K562 (cell line): Measurements from ENCODE around the gene ZSCAN26. TPM values are rescaled to one million over a fixed set of nuclear protein-coding genes. Genes with fewer than 3 reads are reported as not detected.

ENCODE experiments used
- COPS2 ChIP-seq: fragments of 450-650 bp; conservative IDR thresholded peaks from 2 replicates; pipeline ENCODE4 v1.6.1; 2016; ENCODE audit warnings: mild to moderate bottlenecking, moderate library complexity
- CREM ChIP-seq: IDR thresholded peaks from 2 replicates; pipeline ENCODE4 v1.6.1; 2014; ENCODE audit warnings: antibody characterized with exemption, low read depth
- TRIM24 ChIP-seq, 2 experiments: fragments of 450-650 bp; IDR thresholded peaks; 2 replicates each; pipeline ENCODE4 v1.6.1; 2016
- U2AF1 ChIP-seq: fragments of 200-400 bp; formaldehyde crosslinking; optimal IDR thresholded peaks from 2 replicates; pipeline ENCODE3; 2017; ENCODE audit warnings: mild to moderate bottlenecking, low read depth, low read length, moderate library complexity
- ZNF184 ChIP-seq: sonication (generic); formaldehyde crosslinking; IDR thresholded peaks from 2 replicates; pipeline ENCODE4 v1.5.0; 2020; ENCODE audit warnings: missing genetic modification reagents
- ZNF445 ChIP-seq: fragments of 250-450 bp; sonication (Bioruptor Pico); IDR thresholded peaks from 2 replicates; pipeline ENCODE4 v1.4.0; 2020; ENCODE audit warnings: low read depth, mild to moderate bottlenecking, moderate library complexity
- ZNF830 ChIP-seq: fragments of 250-450 bp; sonication (Bioruptor Pico); IDR thresholded peaks from 2 replicates; pipeline ENCODE4 v1.5.0; 2021; ENCODE audit warnings: mild to moderate bottlenecking
- ZSCAN29 ChIP-seq: fragments of 450-650 bp; IDR thresholded peaks from 2 replicates; pipeline ENCODE4 v1.6.1; 2017
- polyA plus RNA-seq, 8 experiments: library from polyadenylated mRNA; depleted of rRNA in 4 of 8; stranded (reverse) in 5 of 8; unstranded in 3 of 8; fragments of >200 nt; fragmentation: Nextera tagmentation in 2 of 8; fragmentation: Illumina TruSeq in 1 of 8; extraction: Ambion mirVana in 2 of 8; extraction: Trizol in 1 of 8; gene quantifications; 2 replicates each; pipeline versions ENCODE4 v1.2.1 to v1.2.3, GENCODE V29; 2011 to 2014; ENCODE audit warnings: inconsistent platforms in 1 of 8, missing spikeins in 1 of 8
- total RNA-seq, 7 experiments: library from RNA; depleted of rRNA in 6 of 7; stranded (reverse); fragments of >200 nt in 6 of 7; fragmentation: Illumina TruSeq in 2 of 7; extraction: Trizol in 2 of 7; gene quantifications; 2 replicates each; pipeline versions ENCODE4 v1.2.1 to v1.2.3, GENCODE V29; 2011 to 2021; ENCODE audit warnings: low replicate concordance in 1 of 7
- TF ChIP-seq, protein P1 (sequence below): fragments of 250-450 bp; sonication (Bioruptor Pico); IDR thresholded peaks from 2 replicates; pipeline ENCODE4 v1.5.0; 2020; ENCODE audit warnings: mild to moderate bottlenecking
- TF ChIP-seq, protein P2 (sequence below): fragments of 200-800 bp; sonication (Bioruptor generic); IDR thresholded peaks from 2 replicates; pipeline ENCODE4 v1.6.1; 2016; ENCODE audit warnings: missing genetic modification characterization, missing compliant biosample characterization
- TF ChIP-seq, protein P3 (sequence below), 3 experiments: IDR thresholded peaks in 2 of 3; conservative IDR thresholded peaks in 1 of 3; 2 replicates each; pipeline ENCODE4 v1.5.1; 2011 to 2012; ENCODE audit warnings: low read length in 3 of 3, mild to moderate bottlenecking in 3 of 3, control low read depth in 2 of 3, improper control_type of control experiment in 1 of 3, inconsistent platforms in 1 of 3, low read depth in 1 of 3, mixed read lengths in 1 of 3, moderate library complexity in 1 of 3; ENCODE audit not compliant: insufficient read depth in 2 of 3

ZSCAN26 gene
- total and polyA plus RNA-seq, 9 of the 15 experiments (the other 6 are each of a cell fraction or from before 2014, with no cell fraction given), result 5.9 to 14.2 (median 10.5) TPM

DNA sequence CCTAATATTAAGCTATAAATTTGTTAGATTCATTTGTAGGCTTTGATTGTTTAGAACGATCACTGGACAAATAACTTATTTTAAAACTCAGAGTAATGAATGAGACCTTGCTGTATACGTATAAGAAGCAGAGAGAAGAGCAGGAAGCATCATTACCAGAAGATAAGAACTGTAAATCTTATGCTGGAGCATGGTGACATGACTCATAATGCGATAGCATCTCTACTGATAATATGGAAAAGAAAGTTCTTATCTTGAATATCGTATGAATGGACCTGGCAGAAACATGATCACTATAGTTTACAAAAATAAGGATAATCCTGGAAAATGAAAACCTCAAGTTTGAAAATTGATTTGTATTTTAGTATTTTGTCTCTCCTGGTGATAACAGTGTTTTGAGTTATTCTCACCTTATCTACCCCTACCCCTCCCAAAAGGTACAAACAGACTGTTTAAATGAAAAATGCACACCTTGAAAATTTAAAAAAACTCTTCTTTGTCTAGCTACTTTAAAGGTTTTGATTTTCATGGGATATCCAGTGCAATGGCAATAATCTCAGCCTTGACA lies 2.0 kb upstream of the ZSCAN26 start (continued):
- TF ChIP-seq U2AF1 (no peak), ZNF445 (CRISPR knock-in tag) (no peak), ZNF184 (CRISPR knock-in tag) (no peak), ZSCAN29 (no peak), COPS2 (no peak), TRIM24 (IDR thresholded peaks at IDR 0.05) (no peak), ZNF830 (CRISPR knock-in tag) (no peak), CREM (peak; percentile 20; the same call in 1 of the 2 replicates)
- TF ChIP-seq, protein P1, sequence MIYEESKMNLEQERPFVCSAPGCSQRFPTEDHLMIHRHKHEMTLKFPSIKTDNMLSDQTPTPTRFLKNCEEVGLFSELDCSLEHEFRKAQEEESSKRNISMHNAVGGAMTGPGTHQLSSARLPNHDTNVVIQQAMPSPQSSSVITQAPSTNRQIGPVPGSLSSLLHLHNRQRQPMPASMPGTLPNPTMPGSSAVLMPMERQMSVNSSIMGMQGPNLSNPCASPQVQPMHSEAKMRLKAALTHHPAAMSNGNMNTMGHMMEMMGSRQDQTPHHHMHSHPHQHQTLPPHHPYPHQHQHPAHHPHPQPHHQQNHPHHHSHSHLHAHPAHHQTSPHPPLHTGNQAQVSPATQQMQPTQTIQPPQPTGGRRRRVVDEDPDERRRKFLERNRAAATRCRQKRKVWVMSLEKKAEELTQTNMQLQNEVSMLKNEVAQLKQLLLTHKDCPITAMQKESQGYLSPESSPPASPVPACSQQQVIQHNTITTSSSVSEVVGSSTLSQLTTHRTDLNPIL (CRISPR knock-in tag), result no peak
- TF ChIP-seq, protein P2, sequence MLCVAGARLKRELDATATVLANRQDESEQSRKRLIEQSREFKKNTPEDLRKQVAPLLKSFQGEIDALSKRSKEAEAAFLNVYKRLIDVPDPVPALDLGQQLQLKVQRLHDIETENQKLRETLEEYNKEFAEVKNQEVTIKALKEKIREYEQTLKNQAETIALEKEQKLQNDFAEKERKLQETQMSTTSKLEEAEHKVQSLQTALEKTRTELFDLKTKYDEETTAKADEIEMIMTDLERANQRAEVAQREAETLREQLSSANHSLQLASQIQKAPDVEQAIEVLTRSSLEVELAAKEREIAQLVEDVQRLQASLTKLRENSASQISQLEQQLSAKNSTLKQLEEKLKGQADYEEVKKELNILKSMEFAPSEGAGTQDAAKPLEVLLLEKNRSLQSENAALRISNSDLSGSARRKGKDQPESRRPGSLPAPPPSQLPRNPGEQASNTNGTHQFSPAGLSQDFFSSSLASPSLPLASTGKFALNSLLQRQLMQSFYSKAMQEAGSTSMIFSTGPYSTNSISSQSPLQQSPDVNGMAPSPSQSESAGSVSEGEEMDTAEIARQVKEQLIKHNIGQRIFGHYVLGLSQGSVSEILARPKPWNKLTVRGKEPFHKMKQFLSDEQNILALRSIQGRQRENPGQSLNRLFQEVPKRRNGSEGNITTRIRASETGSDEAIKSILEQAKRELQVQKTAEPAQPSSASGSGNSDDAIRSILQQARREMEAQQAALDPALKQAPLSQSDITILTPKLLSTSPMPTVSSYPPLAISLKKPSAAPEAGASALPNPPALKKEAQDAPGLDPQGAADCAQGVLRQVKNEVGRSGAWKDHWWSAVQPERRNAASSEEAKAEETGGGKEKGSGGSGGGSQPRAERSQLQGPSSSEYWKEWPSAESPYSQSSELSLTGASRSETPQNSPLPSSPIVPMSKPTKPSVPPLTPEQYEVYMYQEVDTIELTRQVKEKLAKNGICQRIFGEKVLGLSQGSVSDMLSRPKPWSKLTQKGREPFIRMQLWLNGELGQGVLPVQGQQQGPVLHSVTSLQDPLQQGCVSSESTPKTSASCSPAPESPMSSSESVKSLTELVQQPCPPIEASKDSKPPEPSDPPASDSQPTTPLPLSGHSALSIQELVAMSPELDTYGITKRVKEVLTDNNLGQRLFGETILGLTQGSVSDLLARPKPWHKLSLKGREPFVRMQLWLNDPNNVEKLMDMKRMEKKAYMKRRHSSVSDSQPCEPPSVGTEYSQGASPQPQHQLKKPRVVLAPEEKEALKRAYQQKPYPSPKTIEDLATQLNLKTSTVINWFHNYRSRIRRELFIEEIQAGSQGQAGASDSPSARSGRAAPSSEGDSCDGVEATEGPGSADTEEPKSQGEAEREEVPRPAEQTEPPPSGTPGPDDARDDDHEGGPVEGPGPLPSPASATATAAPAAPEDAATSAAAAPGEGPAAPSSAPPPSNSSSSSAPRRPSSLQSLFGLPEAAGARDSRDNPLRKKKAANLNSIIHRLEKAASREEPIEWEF (CRISPR knock-in tag), result no peak
- TF ChIP-seq, protein P3, sequence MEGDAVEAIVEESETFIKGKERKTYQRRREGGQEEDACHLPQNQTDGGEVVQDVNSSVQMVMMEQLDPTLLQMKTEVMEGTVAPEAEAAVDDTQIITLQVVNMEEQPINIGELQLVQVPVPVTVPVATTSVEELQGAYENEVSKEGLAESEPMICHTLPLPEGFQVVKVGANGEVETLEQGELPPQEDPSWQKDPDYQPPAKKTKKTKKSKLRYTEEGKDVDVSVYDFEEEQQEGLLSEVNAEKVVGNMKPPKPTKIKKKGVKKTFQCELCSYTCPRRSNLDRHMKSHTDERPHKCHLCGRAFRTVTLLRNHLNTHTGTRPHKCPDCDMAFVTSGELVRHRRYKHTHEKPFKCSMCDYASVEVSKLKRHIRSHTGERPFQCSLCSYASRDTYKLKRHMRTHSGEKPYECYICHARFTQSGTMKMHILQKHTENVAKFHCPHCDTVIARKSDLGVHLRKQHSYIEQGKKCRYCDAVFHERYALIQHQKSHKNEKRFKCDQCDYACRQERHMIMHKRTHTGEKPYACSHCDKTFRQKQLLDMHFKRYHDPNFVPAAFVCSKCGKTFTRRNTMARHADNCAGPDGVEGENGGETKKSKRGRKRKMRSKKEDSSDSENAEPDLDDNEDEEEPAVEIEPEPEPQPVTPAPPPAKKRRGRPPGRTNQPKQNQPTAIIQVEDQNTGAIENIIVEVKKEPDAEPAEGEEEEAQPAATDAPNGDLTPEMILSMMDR (IDR thresholded peaks at IDR 0.05 in 2 of 3, conservative IDR thresholded peaks at IDR 0.05 in 1 of 3; ENCODE audit: insufficient read depth in 2 of 3, low read depth in 1 of 3, low read length in 3 of 3), result no peak
